ENCODE data around the gene GLIS2.

DNA sequence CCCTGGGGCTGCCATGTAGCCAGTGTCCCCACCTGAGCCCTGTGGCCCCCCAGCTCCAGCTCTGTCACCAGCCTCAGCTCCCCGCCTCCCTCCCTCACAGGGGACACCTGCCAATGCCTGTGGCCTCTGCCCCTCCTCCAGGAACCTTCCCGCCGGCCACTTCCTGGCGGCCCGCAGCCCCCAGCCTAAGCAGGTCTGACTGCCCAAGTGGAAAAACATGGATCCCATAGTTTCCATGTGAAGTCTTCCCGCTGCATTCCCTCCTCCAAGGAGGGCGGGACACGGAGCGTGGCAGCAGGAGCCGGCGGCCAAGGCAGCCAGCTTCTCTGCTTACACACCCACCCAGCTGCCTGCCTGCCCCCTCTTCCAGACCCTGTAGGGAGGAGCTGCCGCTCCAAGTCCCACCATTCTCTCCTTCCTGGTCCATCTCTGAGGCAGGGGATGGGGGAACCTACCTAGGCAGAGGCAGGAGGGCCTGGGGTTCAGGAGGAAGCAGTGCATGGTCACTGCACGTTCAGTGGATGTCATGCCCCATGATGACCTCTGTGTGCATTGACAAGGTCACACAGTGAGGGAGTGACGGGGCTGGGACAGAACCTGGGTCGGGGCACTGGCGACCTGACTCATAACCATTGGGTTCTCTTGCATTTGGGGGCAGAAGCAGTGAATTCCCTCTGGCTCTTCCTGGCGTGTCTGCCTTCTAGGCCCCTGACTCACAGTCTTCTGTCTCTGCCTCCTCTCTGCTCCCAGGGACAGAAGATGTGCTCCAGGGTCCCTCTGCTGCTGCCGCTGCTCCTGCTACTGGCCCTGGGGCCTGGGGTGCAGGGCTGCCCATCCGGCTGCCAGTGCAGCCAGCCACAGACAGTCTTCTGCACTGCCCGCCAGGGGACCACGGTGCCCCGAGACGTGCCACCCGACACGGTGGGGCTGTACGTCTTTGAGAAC is 64.5 kb downstream of the GLIS2 start:
- TF ChIP-seq, protein P1, sequence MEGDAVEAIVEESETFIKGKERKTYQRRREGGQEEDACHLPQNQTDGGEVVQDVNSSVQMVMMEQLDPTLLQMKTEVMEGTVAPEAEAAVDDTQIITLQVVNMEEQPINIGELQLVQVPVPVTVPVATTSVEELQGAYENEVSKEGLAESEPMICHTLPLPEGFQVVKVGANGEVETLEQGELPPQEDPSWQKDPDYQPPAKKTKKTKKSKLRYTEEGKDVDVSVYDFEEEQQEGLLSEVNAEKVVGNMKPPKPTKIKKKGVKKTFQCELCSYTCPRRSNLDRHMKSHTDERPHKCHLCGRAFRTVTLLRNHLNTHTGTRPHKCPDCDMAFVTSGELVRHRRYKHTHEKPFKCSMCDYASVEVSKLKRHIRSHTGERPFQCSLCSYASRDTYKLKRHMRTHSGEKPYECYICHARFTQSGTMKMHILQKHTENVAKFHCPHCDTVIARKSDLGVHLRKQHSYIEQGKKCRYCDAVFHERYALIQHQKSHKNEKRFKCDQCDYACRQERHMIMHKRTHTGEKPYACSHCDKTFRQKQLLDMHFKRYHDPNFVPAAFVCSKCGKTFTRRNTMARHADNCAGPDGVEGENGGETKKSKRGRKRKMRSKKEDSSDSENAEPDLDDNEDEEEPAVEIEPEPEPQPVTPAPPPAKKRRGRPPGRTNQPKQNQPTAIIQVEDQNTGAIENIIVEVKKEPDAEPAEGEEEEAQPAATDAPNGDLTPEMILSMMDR (conservative IDR thresholded peaks at IDR 0.05; ENCODE audit: low read depth, low read length): no peak
- TF ChIP-seq EZH2 (IDR thresholded peaks at IDR 0.05; ENCODE audit: low read length, unreplicated experiment): no peak
- no peak for TF ChIP-seq EZH2phosphoT487 (IDR thresholded peaks at IDR 0.05; ENCODE audit: borderline replicate concordance, low read length)
